ENCODE data around the gene CARNS1.

CARNS1 gene

GRCh38 chr11:67408437-67409200 is 6.9 kb upstream of the CARNS1 start:
- in situ Hi-C loops (cut with MboI; ENCODE audit: low sequenced_read_pairs), result no loop called here

GRCh38 chr11:67409261-67409666 is 6.2 kb upstream of the CARNS1 start:
- in situ Hi-C loops (cut with MboI; ENCODE audit: low sequenced_read_pairs), result no loop called here

- in situ Hi-C loops (cut with MboI; ENCODE audit: low sequenced_read_pairs), result no loop called here
Observed at GRCh38 chr11:67409781-67410368, 5.6 kb upstream of the CARNS1 start.

- in situ Hi-C loops (cut with MboI; ENCODE audit: low sequenced_read_pairs), result no loop called here
Observed at GRCh38 chr11:67410369-67410831, 5.1 kb upstream of the CARNS1 start.

- in situ Hi-C loops (cut with MboI; ENCODE audit: low sequenced_read_pairs), result no loop called here
Observed at GRCh38 chr11:67410984-67411784, 4.3 kb upstream of the CARNS1 start.

GRCh38 chr11:67411785-67412152 is 3.7 kb upstream of the CARNS1 start:
- in situ Hi-C loops (cut with MboI; ENCODE audit: low sequenced_read_pairs), result no loop called here

GRCh38 chr11:67412495-67413179 is 2.8 kb upstream of the CARNS1 start:
- in situ Hi-C loops (cut with MboI; ENCODE audit: low sequenced_read_pairs), result no loop called here

GRCh38 chr11:67413266-67413849 is 2.1 kb upstream of the CARNS1 start:
- in situ Hi-C loops (cut with MboI; ENCODE audit: low sequenced_read_pairs), result no loop called here

- in situ Hi-C loops (cut with MboI; ENCODE audit: low sequenced_read_pairs), result no loop called here
Observed at GRCh38 chr11:67416416-67417335, 1.2 kb downstream of the CARNS1 start.

GRCh38 chr11:67417425-67417824 is 1.9 kb downstream of the CARNS1 start:
- in situ Hi-C loops (cut with MboI; ENCODE audit: low sequenced_read_pairs), result no loop called here

- in situ Hi-C loops (cut with MboI; ENCODE audit: low sequenced_read_pairs), result no loop called here
Observed at GRCh38 chr11:67418476-67419281, 3.2 kb downstream of the CARNS1 start.

- in situ Hi-C loops (cut with MboI; ENCODE audit: low sequenced_read_pairs), result no loop called here
Observed at GRCh38 chr11:67419325-67420049, 4.0 kb downstream of the CARNS1 start.

- in situ Hi-C loops (cut with MboI; ENCODE audit: low sequenced_read_pairs), result no loop called here
Observed at GRCh38 chr11:67420147-67420645, 4.7 kb downstream of the CARNS1 start.

- in situ Hi-C loops (cut with MboI; ENCODE audit: low sequenced_read_pairs), result no loop called here
Observed at GRCh38 chr11:67420646-67421429, 5.4 kb downstream of the CARNS1 start.

GRCh38 chr11:67421430-67422031 is 6.1 kb downstream of the CARNS1 start:
- in situ Hi-C loops (cut with MboI; ENCODE audit: low sequenced_read_pairs), result no loop called here

- in situ Hi-C loops (cut with MboI; ENCODE audit: low sequenced_read_pairs), result no loop called here
Observed at GRCh38 chr11:67422891-67423290, 7.4 kb downstream of the CARNS1 start.

- in situ Hi-C loops (cut with MboI; ENCODE audit: low sequenced_read_pairs), result no loop called here
Observed at GRCh38 chr11:67423466-67423865, 8.0 kb downstream of the CARNS1 start.

Measured in HL-60/S4 treated with retinoic acid at 250 ng/mL for 4 days and 3 days (cell line).